A673 (cell line): ENCODE results near the gene LGALS3. TPM values are rescaled to one million over a fixed set of nuclear protein-coding genes. Genes with fewer than 3 reads are reported as not detected.

Experiments
- BruUV-seq: library from RNA; stranded (reverse); fragments of 400-500 nt; replicated peaks from 2 replicates; lab custom pipeline; 2021; lab: Mats Ljungman, UMichigan
- CTCF ChIA-PET: fragments of 300-600 bp; sonication (Branson Sonifier 250); formaldehyde crosslinking; loops from one replicate; lab custom pipeline; 2022; ENCODE audit warnings: antibody characterized with exemption; lab: Charles Lee
- POLR2A ChIA-PET: fragments of 300-600 bp; sonication (Branson Sonifier 250); formaldehyde crosslinking; loops from one replicate; lab custom pipeline; 2022; ENCODE audit warnings: antibody characterized with exemption; ENCODE audit not compliant: low non-redundant PET; lab: Charles Lee
- DNase-seq: peaks from one replicate; pipeline ENCODE4 v3.0.0-alpha.2; 2015; ENCODE audit warnings: low spot score
- H3K27ac ChIP-seq: fragments of 200-600 bp; sonication (generic); 2 replicates; pipeline ENCODE4 v1.5.1; 2016; ENCODE audit warnings: mixed run types, low read depth, mild to moderate bottlenecking, mixed read lengths, antibody characterized with exemption, low read length; ENCODE audit not compliant: poor library complexity, severe bottlenecking
- H3K27me3 ChIP-seq: fragments of 200-600 bp; sonication (generic); replicated peaks from 2 replicates; pipeline ENCODE4 v1.6.1; 2017; ENCODE audit warnings: mixed run types, low read depth, mild to moderate bottlenecking, mixed read lengths, antibody characterized with exemption, low read length; ENCODE audit not compliant: insufficient read depth, poor library complexity
- H3K36me3 ChIP-seq: fragments of 200-600 bp; sonication (generic); 2 replicates; pipeline ENCODE4 v1.6.1; 2016; ENCODE audit warnings: mixed run types, mild to moderate bottlenecking, mixed read lengths, antibody characterized with exemption, low read length; ENCODE audit not compliant: insufficient read depth, poor library complexity, severe bottlenecking
- H3K4me1 ChIP-seq: fragments of 200-600 bp; sonication (generic); 2 replicates; pipeline ENCODE4 v1.6.1; 2017; ENCODE audit warnings: mixed run types, mild to moderate bottlenecking, mixed read lengths, antibody characterized with exemption, low read length; ENCODE audit not compliant: insufficient read depth, poor library complexity, severe bottlenecking
- H3K4me3 ChIP-seq: fragments of 200-600 bp; sonication (generic); 2 replicates; pipeline ENCODE4 v1.5.1; 2016; ENCODE audit warnings: low read depth, mixed run types, mild to moderate bottlenecking, mixed read lengths, low read length; ENCODE audit not compliant: poor library complexity, severe bottlenecking
- H3K9me3 ChIP-seq: fragments of 200-600 bp; sonication (generic); 2 replicates; pipeline ENCODE4 v1.6.1; 2016; ENCODE audit warnings: mixed run types, low read depth, mild to moderate bottlenecking, mixed read lengths, antibody characterized with exemption, low read length; ENCODE audit not compliant: poor library complexity, severe bottlenecking
- CTCF ChIP-seq: fragments of 300-800, 200-600 bp; sonication (generic); conservative IDR thresholded peaks from 2 replicates; pipeline ENCODE4 v1.5.1; 2017; ENCODE audit warnings: low read depth, mild to moderate bottlenecking, antibody characterized with exemption, low read length, moderate library complexity, mixed read lengths
- EZH2 ChIP-seq: fragments of 200-600 bp; sonication (generic); IDR thresholded peaks from 2 replicates; pipeline ENCODE4 v1.6.1; 2017; ENCODE audit warnings: borderline replicate concordance, low read depth, mild to moderate bottlenecking, mixed read lengths, antibody characterized with exemption, low read length; ENCODE audit not compliant: poor library complexity, severe bottlenecking
- intact Hi-C: fragments of 100-400 bp; cut with micrococcal nuclease; formaldehyde crosslinking; loops from one replicate; pipeline ENCODE4 v1.10.0; 2022; ENCODE audit not compliant: unreplicated experiment
- total RNA-seq: library from RNA; stranded (reverse); gene quantifications from 2 replicates; pipeline ENCODE4 v1.2.3, GENCODE V29; 2021

LGALS3 gene
- total RNA-seq, 1 experiment from 2014 or later, result 11.0 TPM

DNA sequence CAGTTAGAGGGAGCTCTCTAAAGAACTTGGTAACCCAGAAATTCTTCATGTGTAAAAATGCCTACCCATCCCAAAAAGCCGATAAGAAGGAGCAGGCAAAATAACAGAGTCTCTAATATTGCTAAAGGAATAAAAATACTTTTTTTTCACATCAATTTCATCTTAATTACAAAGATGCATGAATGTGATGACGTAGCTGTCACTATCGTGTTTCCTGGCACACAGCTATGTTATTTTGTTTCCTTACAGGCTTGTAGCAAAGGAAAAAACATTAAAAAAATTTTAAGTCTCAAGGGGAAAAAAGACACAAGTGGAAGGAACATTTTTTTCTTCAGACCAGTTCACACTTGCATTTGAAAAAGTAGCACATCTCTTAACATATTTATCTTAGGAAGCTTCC is 10.3 kb upstream of the LGALS3 start:
- ChIA-PET POLR2A (no interaction called here), CTCF (no interaction called here)
- no peak for TF ChIP-seq EZH2
- DNase-seq, result no peak
- intact Hi-C loops, result no loop called here
- no peaks in the 10 kb centered on the region for H3K27me3 ChIP-seq
- H3K36me3 ChIP-seq, result no peaks in the 10 kb centered on the region
- H3K27ac ChIP-seq, result no peak overlapping the region
- H3K4me1 ChIP-seq, result peaks cover 4% of the 10 kb centered on the region
- H3K4me3 ChIP-seq, result no peak overlapping the region
- H3K9me3 ChIP-seq, result no peaks in the 10 kb centered on the region
- BruUV-seq, result no TSS peak

DNA sequence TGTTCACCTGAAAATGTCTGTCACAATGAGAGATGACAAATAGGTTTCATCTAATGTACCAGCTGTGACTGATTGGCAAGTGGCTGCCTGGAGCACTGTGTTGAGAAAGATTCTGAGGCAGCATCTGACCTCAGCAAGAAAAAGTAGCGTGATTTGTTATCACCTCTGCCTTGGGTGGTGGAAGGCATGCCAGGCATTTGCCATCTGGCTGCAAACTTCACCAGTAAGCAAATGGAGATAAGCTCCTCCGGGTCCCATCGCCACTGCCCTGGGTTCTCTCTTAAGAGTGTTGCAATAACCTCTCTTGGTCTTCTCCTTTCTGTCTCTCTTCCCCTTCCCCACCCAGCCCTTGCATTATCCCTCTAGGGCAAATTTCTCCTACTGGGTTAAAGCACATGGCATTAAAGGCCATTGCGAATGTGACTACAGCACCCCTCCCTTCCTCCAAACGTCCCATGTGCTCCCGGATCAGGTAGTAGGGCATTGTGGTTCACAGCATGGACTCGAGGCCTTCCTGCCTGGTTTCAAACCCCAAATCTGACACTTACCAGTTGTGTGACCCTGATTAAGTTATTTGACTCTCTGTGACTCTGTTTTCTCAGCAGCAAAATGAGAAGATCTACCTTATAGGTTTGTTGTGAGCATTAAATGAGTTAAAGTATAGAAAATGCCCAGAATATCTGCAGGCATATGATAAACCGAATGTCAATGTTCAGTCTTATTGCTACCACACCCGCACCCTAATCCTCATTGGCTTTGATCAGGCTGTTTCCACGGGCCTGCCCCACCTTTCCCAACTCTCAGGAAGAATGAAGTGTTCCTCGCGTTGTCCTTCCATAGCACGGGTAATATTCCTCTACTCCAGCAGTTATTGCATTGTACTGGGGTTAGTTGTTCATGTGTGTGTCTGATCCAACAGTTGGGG is 8.2 kb upstream of the LGALS3 start:
- no TSS peak for BruUV-seq

GRCh38 chr14:55121628-55122439 is 7.2 kb upstream of the LGALS3 start:
- Histone ChIP-seq H3K9me3 (no peaks in the 10 kb centered on the region), H3K36me3 (no peaks in the 10 kb centered on the region), H3K4me3 (no peak overlapping the region), H3K27me3 (no peaks in the 10 kb centered on the region), H3K27ac (no peak overlapping the region), H3K4me1 (peaks cover 5% of the 10 kb centered on the region)
- no peak for DNase-seq
- no peak for TF ChIP-seq EZH2
- TF ChIP-seq CTCF, result no peak
- BruUV-seq, result no TSS peak
- intact Hi-C loops, result no loop called here
- CTCF ChIA-PET, result no interaction called here
- POLR2A ChIA-PET, result no interaction called here

More for the DNA sequence above, 8.2 kb upstream of the LGALS3 start:
- no peaks in the 10 kb centered on the region for H3K36me3 ChIP-seq
- no peak overlapping the region for H3K27ac ChIP-seq
- no peak for TF ChIP-seq CTCF
- no peak for TF ChIP-seq EZH2
- no peak for DNase-seq
- POLR2A ChIA-PET, result no interaction called here
- intact Hi-C loops, result no loop called here
- no peak overlapping the region for H3K4me3 ChIP-seq
- no peaks in the 10 kb centered on the region for H3K9me3 ChIP-seq
- CTCF ChIA-PET, result no interaction called here
- H3K4me1 ChIP-seq, result peaks cover 4% of the 10 kb centered on the region
- no peaks in the 10 kb centered on the region for H3K27me3 ChIP-seq
